HFFc6 (cell line): ENCODE data around the gene ALDH1L1. TPM values are rescaled to one million over a fixed set of nuclear protein-coding genes. Genes with fewer than 3 reads are reported as not detected.
A peak's percentile ranks its signal among the peaks of the same experiment; 100 is the strongest.

Experiments
- DNase-seq: peaks from one replicate; pipeline ENCODE4 v3.0.0-alpha.2; 2018
- H3K27ac Mint-ChIP-seq: 2 replicates; pipeline ENCODE4 v1.8.0; 2020; ENCODE audit warnings: mild to moderate bottlenecking, mixed read lengths
- H3K27me3 Mint-ChIP-seq: 2 replicates; pipeline ENCODE4 v1.8.0; 2021; ENCODE audit warnings: mild to moderate bottlenecking, moderate library complexity, mixed read lengths; ENCODE audit not compliant: insufficient read depth
- H3K36me3 Mint-ChIP-seq: 2 replicates; pipeline ENCODE4 v1.8.0; 2021; ENCODE audit warnings: low read depth, mixed read lengths
- H3K4me1 Mint-ChIP-seq: 2 replicates; pipeline ENCODE4 v1.8.0; 2020; ENCODE audit warnings: low read depth, mixed read lengths
- H3K4me3 Mint-ChIP-seq: 2 replicates; pipeline ENCODE4 v1.8.0; 2020; ENCODE audit warnings: mild to moderate bottlenecking, moderate library complexity, mixed read lengths
- H3K9me3 Mint-ChIP-seq: 2 replicates; pipeline ENCODE4 v1.8.0; 2020; ENCODE audit warnings: mild to moderate bottlenecking, mixed read lengths
- total RNA-seq, 6 experiments: library from RNA; stranded (reverse); fragmentation: NEBNext Ultra II Directional; extraction: Animal tissue kit (Norgen Biotek cat#: 25700); gene quantifications; 2 replicates in 1 of 6; 3 replicates in 5 of 6; pipeline ENCODE4 v1.2.3, GENCODE V29; 2021
- TF ChIP-seq, protein P1 (sequence below): fragments of 200-600 bp; sonication (generic); IDR thresholded peaks from 2 replicates; pipeline ENCODE4 v1.5.0; 2021; ENCODE audit warnings: antibody characterized with exemption, mild to moderate bottlenecking

Gene ALDH1L1
- total RNA-seq, 6 experiments from 2014 or later, result 0.05 TPM; not detected in 5

DNA sequence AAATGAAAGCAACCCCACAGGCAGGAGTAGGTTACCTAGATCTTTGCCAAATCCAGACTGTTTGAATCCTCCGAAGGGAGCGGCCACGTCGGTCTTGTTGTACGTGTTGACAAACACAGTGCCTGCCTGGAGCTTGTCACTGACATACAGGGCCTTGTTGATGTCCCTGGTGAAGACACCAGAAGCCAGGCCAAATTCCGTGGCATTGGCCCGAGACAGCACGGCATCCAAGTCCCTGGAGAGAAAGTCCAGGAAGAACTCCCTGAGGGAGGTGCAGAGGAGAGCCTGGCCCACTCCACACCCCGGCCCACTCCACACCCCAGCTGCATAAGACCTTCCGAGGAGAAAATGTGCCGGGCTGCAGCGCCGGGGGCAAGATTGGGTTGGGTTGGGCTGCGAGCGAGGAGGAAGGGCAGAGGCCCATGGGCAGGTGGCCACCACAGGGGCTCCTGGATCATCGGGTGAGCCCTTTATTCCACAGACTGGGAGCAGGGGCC is 74.6 kb downstream of the ALDH1L1 start:
- DNase-seq, result no peak
- H3K4me3 Mint-ChIP-seq, result no peak overlapping the region
- H3K4me1 Mint-ChIP-seq, result peaks cover 21% of the 10 kb centered on the region
- peaks cover 19% of the 10 kb centered on the region for H3K27me3 Mint-ChIP-seq
- TF ChIP-seq, protein P1, sequence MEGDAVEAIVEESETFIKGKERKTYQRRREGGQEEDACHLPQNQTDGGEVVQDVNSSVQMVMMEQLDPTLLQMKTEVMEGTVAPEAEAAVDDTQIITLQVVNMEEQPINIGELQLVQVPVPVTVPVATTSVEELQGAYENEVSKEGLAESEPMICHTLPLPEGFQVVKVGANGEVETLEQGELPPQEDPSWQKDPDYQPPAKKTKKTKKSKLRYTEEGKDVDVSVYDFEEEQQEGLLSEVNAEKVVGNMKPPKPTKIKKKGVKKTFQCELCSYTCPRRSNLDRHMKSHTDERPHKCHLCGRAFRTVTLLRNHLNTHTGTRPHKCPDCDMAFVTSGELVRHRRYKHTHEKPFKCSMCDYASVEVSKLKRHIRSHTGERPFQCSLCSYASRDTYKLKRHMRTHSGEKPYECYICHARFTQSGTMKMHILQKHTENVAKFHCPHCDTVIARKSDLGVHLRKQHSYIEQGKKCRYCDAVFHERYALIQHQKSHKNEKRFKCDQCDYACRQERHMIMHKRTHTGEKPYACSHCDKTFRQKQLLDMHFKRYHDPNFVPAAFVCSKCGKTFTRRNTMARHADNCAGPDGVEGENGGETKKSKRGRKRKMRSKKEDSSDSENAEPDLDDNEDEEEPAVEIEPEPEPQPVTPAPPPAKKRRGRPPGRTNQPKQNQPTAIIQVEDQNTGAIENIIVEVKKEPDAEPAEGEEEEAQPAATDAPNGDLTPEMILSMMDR, result no peak
- no peak overlapping the region for H3K27ac Mint-ChIP-seq
- no peaks in the 10 kb centered on the region for H3K9me3 Mint-ChIP-seq
- H3K36me3 Mint-ChIP-seq, result no peaks in the 10 kb centered on the region

DNA sequence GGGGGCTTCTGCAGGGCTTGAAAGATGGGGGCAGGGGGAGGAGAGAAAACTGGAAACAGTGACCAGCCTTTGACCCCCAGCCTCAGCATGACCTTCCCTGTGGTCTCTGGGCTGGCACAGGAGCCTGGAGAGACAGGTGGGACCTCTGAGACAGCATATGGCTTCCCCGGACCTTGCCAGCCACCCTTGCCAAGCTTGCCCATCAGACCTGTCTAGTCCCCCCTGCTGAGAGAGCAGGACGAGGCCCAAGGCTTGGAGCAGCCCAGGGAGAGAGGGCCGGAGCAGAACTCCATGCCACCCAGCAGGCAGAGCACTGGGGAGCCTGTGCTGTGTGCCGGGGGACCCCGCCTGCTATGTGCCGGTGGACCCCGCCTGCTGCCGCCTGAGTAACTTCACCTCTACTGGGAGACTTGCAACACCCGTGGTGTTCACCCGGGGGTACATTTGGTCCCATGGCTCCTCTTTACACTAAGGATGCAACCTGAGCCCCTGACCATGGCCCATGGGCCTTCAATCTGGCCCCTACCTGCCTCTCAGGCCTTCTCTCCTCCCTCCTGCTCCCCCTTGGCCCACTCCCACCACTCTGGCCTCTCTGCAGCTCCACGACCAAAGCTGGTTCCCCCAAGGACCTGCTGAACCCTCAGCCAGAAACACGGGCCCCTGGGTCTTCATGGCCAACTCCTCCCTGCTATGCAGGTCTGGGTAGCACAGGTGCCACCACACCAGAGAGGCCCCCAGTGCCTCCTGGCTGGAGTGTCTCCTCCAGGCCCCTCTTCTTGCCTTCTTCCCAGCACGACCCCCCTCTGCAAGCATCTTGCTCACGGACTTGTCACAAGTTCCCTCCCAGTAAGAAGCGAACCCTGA is 75.4 kb downstream of the ALDH1L1 start:
- DNase-seq, result no peak
- Mint-ChIP-seq H3K4me1 (peaks cover 28% of the 10 kb centered on the region), H3K27me3 (peaks cover 17% of the 10 kb centered on the region), H3K4me3 (no peak overlapping the region), H3K9me3 (no peaks in the 10 kb centered on the region), H3K27ac (no peak overlapping the region), H3K36me3 (no peaks in the 10 kb centered on the region)
- TF ChIP-seq, protein P1, result no peak

GRCh38 chr3:126104028-126104635 is 76.3 kb downstream of the ALDH1L1 start:
- Mint-ChIP-seq H3K36me3 (no peaks in the 10 kb centered on the region), H3K9me3 (no peaks in the 10 kb centered on the region), H3K4me1 (peaks cover 28% of the 10 kb centered on the region), H3K27me3 (peaks cover 15% of the 10 kb centered on the region), H3K27ac (no peak overlapping the region), H3K4me3 (no peak overlapping the region)
- TF ChIP-seq, protein P1, result no peak
- DNase-seq, result no peak

GRCh38 chr3:126103121-126104027 is 77.0 kb downstream of the ALDH1L1 start:
- TF ChIP-seq, protein P1, result no peak
- Mint-ChIP-seq H3K9me3 (no peaks in the 10 kb centered on the region), H3K27ac (no peak overlapping the region)

GRCh38 chr3:126102530-126102951 is 77.8 kb downstream of the ALDH1L1 start:
- no peak overlapping the region for H3K4me3 Mint-ChIP-seq
- peaks cover 14% of the 10 kb centered on the region for H3K27me3 Mint-ChIP-seq
- no peaks in the 10 kb centered on the region for H3K36me3 Mint-ChIP-seq
- TF ChIP-seq, protein P1, result no peak
- H3K9me3 Mint-ChIP-seq, result no peaks in the 10 kb centered on the region
- peaks cover 28% of the 10 kb centered on the region for H3K4me1 Mint-ChIP-seq
- H3K27ac Mint-ChIP-seq, result 0 out of 2 replicates have a peak overlapping the region, but pooled peaks have one; percentile 5
- peak; percentile 5 for DNase-seq

More at GRCh38 chr3:126103121-126104027, 77.0 kb downstream of the ALDH1L1 start:
- H3K4me3 Mint-ChIP-seq, result no peak overlapping the region
- H3K36me3 Mint-ChIP-seq, result no peaks in the 10 kb centered on the region
- peaks cover 12% of the 10 kb centered on the region for H3K27me3 Mint-ChIP-seq
- DNase-seq, result no peak
- peaks cover 28% of the 10 kb centered on the region for H3K4me1 Mint-ChIP-seq
